Endothelial cell of umbilical vein (primary cell): ENCODE data around the gene ATXN1.

Experiments
- CTCF ChIP-seq, 2 donors: IDR thresholded peaks; 1 replicate in 1 of 2; 2 replicates in 1 of 2; pipeline ENCODE4 v1.5.1; 2011; ENCODE audit warnings: low read length in 2 of 2, mild to moderate bottlenecking in 2 of 2, moderate library complexity in 2 of 2, control low read depth in 1 of 2, inconsistent platforms in 1 of 2, low read depth in 1 of 2; ENCODE audit not compliant: insufficient read depth in 1 of 2; ENCODE audit errors: extremely low read depth in 1 of 2
- EZH2 ChIP-seq: IDR thresholded peaks from 2 replicates; pipeline ENCODE4 v1.6.1; 2012; ENCODE audit warnings: borderline replicate concordance, low read depth, mild to moderate bottlenecking, moderate library complexity, low read length, inconsistent platforms; ENCODE audit not compliant: severe bottlenecking
- FOS ChIP-seq: IDR thresholded peaks from 2 replicates; pipeline ENCODE4 v1.6.1; 2011; ENCODE audit warnings: mild to moderate bottlenecking, low read length, moderate library complexity, borderline replicate concordance; ENCODE audit not compliant: insufficient read depth
- POLR2A ChIP-seq: IDR thresholded peaks from 2 replicates; pipeline ENCODE4 v1.6.1; 2012; ENCODE audit warnings: low read depth, mild to moderate bottlenecking, control low read depth, low read length
- POLR2AphosphoS5 ChIP-seq: IDR thresholded peaks from 2 replicates; pipeline ENCODE4 v1.6.1; 2012; ENCODE audit warnings: low read depth, mild to moderate bottlenecking, control low read depth, low read length, moderate library complexity; ENCODE audit not compliant: insufficient read depth

- no peak for TF ChIP-seq CTCF (IDR thresholded peaks at IDR 0.05; ENCODE audit: extremely low read depth in 1 of 2, insufficient read depth in 1 of 2, low read depth in 1 of 2, low read length in 2 of 2)
- no peak for TF ChIP-seq EZH2
- TF ChIP-seq POLR2A, result no peak
- TF ChIP-seq FOS, result no peak
- TF ChIP-seq POLR2AphosphoS5, result no peak
Measured at GRCh38 chr6:16473908-16474771, 287.1 kb downstream of the ATXN1 start.
